Measurements from ENCODE around the gene C1QTNF8.

DNA sequence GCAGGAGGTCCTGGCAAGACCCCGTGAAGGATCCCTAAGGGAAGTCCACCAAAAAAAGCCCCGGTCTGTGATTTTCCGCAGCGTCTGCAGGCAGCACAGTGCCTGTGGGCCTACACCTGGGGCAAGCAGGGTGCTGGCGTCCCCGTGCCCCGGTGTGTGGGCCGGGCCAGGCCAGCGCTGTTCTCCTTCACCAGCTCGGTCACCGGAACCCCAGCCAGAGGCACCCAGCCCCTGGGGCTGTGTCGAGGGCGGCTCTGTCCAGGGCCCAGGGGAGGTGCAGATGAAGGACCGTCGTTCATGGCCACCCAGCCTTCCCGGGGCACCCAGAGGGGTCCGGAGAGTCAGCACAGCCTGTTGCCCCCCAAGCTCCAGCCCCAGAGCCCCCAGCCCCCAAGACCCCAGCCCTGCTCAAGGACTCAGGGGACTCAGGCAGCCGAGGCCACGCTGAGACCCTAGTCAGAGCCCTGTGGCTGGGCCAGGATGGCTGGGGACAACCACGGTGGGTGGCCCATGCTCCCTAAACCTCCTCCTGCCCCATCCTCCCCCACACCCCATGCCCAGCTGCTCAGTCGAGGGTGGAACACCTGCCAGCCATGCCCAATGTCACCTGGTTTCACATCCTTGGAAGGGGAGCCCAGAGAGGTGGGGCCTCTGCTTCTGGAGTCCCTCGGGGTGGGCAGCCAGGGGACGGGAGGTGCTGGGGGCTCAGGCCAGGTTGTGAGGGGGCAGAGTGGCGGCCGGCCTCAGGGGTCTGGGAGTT is 5.7 kb upstream of the C1QTNF8 start:
- TF ChIP-seq, protein P1, sequence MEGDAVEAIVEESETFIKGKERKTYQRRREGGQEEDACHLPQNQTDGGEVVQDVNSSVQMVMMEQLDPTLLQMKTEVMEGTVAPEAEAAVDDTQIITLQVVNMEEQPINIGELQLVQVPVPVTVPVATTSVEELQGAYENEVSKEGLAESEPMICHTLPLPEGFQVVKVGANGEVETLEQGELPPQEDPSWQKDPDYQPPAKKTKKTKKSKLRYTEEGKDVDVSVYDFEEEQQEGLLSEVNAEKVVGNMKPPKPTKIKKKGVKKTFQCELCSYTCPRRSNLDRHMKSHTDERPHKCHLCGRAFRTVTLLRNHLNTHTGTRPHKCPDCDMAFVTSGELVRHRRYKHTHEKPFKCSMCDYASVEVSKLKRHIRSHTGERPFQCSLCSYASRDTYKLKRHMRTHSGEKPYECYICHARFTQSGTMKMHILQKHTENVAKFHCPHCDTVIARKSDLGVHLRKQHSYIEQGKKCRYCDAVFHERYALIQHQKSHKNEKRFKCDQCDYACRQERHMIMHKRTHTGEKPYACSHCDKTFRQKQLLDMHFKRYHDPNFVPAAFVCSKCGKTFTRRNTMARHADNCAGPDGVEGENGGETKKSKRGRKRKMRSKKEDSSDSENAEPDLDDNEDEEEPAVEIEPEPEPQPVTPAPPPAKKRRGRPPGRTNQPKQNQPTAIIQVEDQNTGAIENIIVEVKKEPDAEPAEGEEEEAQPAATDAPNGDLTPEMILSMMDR (IDR thresholded peaks at IDR 0.05; ENCODE audit: borderline replicate concordance, extremely low read depth, low read length, poor library complexity, severe bottlenecking) = no peak
- TF ChIP-seq EZH2 (IDR thresholded peaks at IDR 0.05; ENCODE audit: borderline replicate concordance, low read depth, low read length, severe bottlenecking) = no peak

All from DND-41 (cell line).